ENCODE results near the gene TRIM5. TPM values are rescaled to one million over a fixed set of nuclear protein-coding genes. Genes with fewer than 3 reads are reported as not detected.

Gene TRIM5
- total and polyA plus RNA-seq, 9 of the 15 experiments (the other 6 are each of a cell fraction or from before 2014, with no cell fraction given): 7.7 to 20.8 (median 15.0) TPM

GRCh38 chr11:5631417-5631816 lies 53.5 kb downstream of the TRIM5 start (continued):
- TF ChIP-seq ATF2 (CRISPR knock-in tag; IDR thresholded peaks at IDR 0.05): no peak

DNA sequence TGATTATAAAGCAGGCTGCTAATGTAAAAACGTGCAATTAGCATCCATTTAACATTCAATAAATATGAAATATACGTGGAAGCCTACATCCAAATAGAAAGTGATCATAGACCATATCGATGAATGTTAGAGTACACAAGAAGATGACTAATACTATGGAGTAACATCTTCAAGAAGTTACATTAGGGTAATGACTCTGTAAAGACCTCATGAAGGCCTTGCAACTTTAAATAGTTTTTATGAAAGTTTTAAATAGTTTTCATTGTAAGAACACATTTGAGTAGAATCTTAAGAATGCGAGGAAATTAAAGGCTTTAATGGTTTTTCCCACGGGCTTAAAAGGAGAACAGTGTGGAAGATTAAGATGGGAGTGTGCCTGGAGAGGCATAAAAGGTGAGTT lies 58.7 kb downstream of the TRIM5 start:
- Histone ChIP-seq H3K9me1 (ENCODE audit: control insufficient read depth, insufficient read depth, low read length) (no peaks in the 10 kb centered on the region), H3K4me3 (no peak overlapping the region), H2AFZ (ENCODE audit: low read depth, low read length) (no peak overlapping the region), H3K4me2 (ENCODE audit: insufficient read depth, low read length) (no peak overlapping the region), H3K4me1 (replicated peaks in 1 of 2; ENCODE audit: control insufficient read depth in 2 of 2, insufficient read depth in 2 of 2, low read length in 2 of 2) (peaks cover 0 to 2% of the 10 kb centered on the region in 2 experiments; a peak in 2 of 5 replicates), H3K79me2 (ENCODE audit: control insufficient read depth, insufficient read depth, low read length) (no peaks in the 10 kb centered on the region), H4K20me1 (replicated peaks; ENCODE audit: control insufficient read depth, insufficient read depth, low read length) (no peaks in the 10 kb centered on the region), H3K9ac (ENCODE audit: insufficient read depth in 1 of 2, low read depth in 2 of 2, low read length in 2 of 2) (no peak overlapping the region), H3K36me3 (ENCODE audit: control insufficient read depth, insufficient read depth, low read length) (no peaks in the 10 kb centered on the region), H3K27me3 (ENCODE audit: control insufficient read depth in 2 of 2, insufficient read depth in 2 of 2, low read length in 2 of 2) (no peaks in the 10 kb centered on the region), H3K9me3 (replicated peaks; ENCODE audit: control insufficient read depth, insufficient read depth, low read depth, low read length) (no peaks in the 10 kb centered on the region; the same call in 1 of the 2 replicates), H3K27ac (ENCODE audit: extremely low read depth, low read depth, low read length) (no peak overlapping the region)
- CTCF ChIA-PET (ENCODE audit: low intra/inter-chr PET ratio): no interaction called here
- in situ Hi-C loops (cut with MboI): no loop called here
- intact Hi-C loops (cut with micrococcal nuclease): no loop called here
- no TSS peak for BruUV-seq (replicated peaks)
- 27% methylated on average over 5 of the region's 5 CpGs for WGBS (ENCODE audit: insufficient coverage, low coverage, missing lambda C conversion rate)
- no peak for FAIRE-seq
- POLR2A ChIA-PET: no interaction called here
- ATAC-seq: no peak
- no peak for DNase-seq (ENCODE audit: extremely low read depth in 1 of 4, low spot score in 3 of 4)
- no peak for TF ChIP-seq ZNF717 (CRISPR knock-in tag; IDR thresholded peaks at IDR 0.05)
- TF ChIP-seq ZNF583 (CRISPR knock-in tag; IDR thresholded peaks at IDR 0.05): no peak
- TF ChIP-seq FOXA1 (IDR thresholded peaks at IDR 0.05; ENCODE audit: borderline replicate concordance): no peak
- TF ChIP-seq, protein P1, sequence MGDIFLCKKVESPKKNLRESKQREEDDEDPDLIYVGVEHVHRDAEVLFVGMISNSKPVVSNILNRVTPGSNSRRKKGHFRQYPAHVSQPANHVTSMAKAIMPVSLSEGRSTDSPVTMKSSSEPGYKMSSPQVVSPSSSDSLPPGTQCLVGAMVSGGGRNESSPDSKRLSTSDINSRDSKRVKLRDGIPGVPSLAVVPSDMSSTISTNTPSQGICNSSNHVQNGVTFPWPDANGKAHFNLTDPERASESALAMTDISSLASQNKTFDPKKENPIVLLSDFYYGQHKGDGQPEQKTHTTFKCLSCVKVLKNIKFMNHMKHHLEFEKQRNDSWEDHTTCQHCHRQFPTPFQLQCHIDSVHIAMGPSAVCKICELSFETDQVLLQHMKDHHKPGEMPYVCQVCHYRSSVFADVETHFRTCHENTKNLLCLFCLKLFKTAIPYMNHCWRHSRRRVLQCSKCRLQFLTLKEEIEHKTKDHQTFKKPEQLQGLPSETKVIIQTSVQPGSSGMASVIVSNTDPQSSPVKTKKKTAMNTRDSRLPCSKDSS (IDR thresholded peaks at IDR 0.05; ENCODE audit: low read depth, partially characterized antibody): no peak
- TF ChIP-seq, protein P2, sequence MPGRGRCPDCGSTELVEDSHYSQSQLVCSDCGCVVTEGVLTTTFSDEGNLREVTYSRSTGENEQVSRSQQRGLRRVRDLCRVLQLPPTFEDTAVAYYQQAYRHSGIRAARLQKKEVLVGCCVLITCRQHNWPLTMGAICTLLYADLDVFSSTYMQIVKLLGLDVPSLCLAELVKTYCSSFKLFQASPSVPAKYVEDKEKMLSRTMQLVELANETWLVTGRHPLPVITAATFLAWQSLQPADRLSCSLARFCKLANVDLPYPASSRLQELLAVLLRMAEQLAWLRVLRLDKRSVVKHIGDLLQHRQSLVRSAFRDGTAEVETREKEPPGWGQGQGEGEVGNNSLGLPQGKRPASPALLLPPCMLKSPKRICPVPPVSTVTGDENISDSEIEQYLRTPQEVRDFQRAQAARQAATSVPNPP (IDR thresholded peaks at IDR 0.05; ENCODE audit: borderline replicate concordance, insufficient read depth, insufficient read length): no peak
- no peak for TF ChIP-seq ZNF764 (CRISPR knock-in tag; IDR thresholded peaks at IDR 0.05; ENCODE audit: low read depth)
- no peak for TF ChIP-seq NCOA2 (IDR thresholded peaks at IDR 0.05; ENCODE audit: partially characterized antibody in 2 of 2)
- no peak for TF ChIP-seq HDAC6 (IDR thresholded peaks at IDR 0.05; ENCODE audit: low read depth, low read length)
- no peak for TF ChIP-seq RBM14 (IDR thresholded peaks at IDR 0.05; ENCODE audit: borderline replicate concordance, insufficient read depth, low read depth, low read length)
- TF ChIP-seq, protein P3, sequence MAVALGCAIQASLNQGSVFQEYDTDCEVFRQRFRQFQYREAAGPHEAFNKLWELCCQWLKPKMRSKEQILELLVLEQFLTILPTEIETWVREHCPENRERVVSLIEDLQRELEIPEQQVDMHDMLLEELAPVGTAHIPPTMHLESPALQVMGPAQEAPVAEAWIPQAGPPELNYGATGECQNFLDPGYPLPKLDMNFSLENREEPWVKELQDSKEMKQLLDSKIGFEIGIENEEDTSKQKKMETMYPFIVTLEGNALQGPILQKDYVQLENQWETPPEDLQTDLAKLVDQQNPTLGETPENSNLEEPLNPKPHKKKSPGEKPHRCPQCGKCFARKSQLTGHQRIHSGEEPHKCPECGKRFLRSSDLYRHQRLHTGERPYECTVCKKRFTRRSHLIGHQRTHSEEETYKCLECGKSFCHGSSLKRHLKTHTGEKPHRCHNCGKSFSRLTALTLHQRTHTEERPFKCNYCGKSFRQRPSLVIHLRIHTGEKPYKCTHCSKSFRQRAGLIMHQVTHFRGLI (CRISPR knock-in tag; IDR thresholded peaks at IDR 0.05): no peak
- no peak for TF ChIP-seq CBFA2T2 (conservative IDR thresholded peaks at IDR 0.05)
- TF ChIP-seq ZBTB8A (IDR thresholded peaks at IDR 0.05; ENCODE audit: partially characterized antibody): no peak
- no peak for TF ChIP-seq HMG20B (CRISPR knock-in tag; IDR thresholded peaks at IDR 0.05)
- TF ChIP-seq RBM39 (optimal IDR thresholded peaks at IDR 0.05; ENCODE audit: low read depth, low read length): no peak

Data from K562 (cell line).